GM12872 (cell line): ENCODE measurements around the gene CPEB4.

Source experiments
- CTCF ChIP-seq: IDR thresholded peaks from 3 replicates; pipeline ENCODE4 v1.5.1; 2011; ENCODE audit warnings: low read depth, mild to moderate bottlenecking, low read length, moderate library complexity; ENCODE audit not compliant: insufficient read depth

Gene CPEB4

GRCh38 chr5:173984218-173984617 is 96.1 kb downstream of the CPEB4 start:
- TF ChIP-seq CTCF: peak; percentile 60

- TF ChIP-seq CTCF: no peak
These were observed 100.6 kb downstream of the CPEB4 start, which contains the start of gene C5orf47 for GRCh38 chr5:173988554-173989431. C5orf47 (plus strand) TSS chr5:173989170; CDS start chr5:173989264, 94 bp downstream.

DNA sequence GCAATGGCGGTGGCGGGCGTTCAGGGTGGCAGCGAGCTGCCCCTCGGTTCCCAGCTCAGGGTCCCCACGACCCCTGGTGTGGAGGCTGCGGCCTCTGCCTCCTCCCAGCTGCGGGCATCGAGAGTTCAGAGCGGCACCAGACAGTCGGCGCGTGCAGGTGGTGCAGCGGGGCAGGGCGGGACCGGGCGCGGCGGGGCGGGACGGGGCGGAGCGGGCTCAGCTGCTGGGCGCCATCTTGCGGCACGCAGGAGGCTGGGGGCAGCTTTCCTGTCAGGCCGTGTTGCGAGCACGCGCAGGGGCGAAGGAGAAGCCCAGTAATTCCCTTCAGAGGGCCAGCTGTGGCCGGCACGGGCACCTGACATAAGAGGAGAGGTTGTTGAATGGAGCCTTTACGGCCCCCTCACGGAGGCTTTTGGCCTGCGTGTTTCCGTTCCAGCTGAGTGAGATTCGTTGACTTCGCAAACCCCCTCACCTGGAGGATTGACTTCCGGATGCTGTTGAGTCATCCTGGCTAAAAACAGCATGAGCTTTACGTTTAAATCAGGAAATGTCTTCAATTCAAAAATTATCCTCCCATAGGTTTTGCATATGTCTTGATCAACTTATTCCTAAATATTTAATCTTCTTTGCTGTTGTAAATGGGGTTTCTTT is 101.4 kb downstream of the CPEB4 start:
- TF ChIP-seq CTCF: no peak

GRCh38 chr5:173997331-173997730 is 109.2 kb downstream of the CPEB4 start:
- TF ChIP-seq CTCF: no peak

GRCh38 chr5:173998531-173998930 is 110.4 kb downstream of the CPEB4 start:
- TF ChIP-seq CTCF: no peak

GRCh38 chr5:174000076-174000475 is 111.9 kb downstream of the CPEB4 start:
- no peak for TF ChIP-seq CTCF

DNA sequence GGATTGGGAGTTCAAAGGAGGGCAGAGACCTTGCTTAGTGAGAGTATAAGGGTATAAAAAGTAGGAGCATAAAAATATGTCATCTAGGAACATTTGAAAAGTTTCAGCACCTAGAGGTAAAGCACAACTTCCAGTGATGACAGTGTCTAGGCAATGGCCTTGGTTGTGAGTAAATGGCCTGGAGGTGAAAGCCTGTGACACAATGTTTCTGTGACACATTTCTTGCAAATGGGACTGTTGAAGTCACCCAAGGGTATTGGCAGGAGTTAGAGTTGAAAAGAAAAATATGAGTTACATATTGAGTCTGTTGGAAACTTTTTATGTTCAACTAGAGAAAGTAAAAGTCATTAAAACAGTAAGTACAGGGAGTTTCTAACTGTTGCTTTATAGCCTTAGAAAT is 115.6 kb downstream of the CPEB4 start:
- TF ChIP-seq CTCF: no peak
